Measurements from ENCODE around the gene FBXO45. TPM values are rescaled to one million over a fixed set of nuclear protein-coding genes. Genes with fewer than 3 reads are reported as not detected.
A peak's percentile ranks its signal among the peaks of the same experiment; 100 is the strongest.

The FBXO45 gene
- total and polyA plus RNA-seq, 2 donors (not counting 1 experiment from before 2014, with no cell fraction given), result 6.9 to 10.6 TPM

DNA sequence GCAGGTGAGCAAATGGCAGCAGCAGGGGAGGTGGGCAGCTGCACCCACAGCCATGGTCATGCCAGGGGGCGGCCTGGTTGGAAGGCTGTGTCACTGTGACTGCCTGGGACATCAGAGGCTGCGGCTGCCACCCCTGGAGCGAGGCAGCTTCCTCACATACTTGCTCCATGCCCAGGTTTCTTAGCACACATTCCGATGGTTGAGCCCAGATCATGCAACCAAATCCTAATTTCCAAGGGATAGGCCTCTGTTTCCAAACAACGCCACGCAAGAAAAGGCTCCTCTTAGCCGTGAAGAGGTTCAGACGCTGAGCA, 59.4 kb downstream of the FBXO45 start:
- H2AFZ ChIP-seq (ENCODE audit: low read length), result no peak overlapping the region
- DNase-seq (ENCODE audit: low read depth in 2 of 2), result no peak
- H3K4me3 ChIP-seq (replicated peaks in 1 of 4; ENCODE audit: control extremely low read depth in 1 of 4, insufficient read depth in 1 of 4, low read depth in 3 of 4, low read length in 4 of 4), result no peak overlapping the region
- H3K4me1 ChIP-seq (ENCODE audit: control insufficient read depth, extremely low read depth, insufficient read depth, low read length), result peaks cover 2% of the 10 kb centered on the region
- H3K36me3 ChIP-seq (ENCODE audit: control insufficient read depth, insufficient read depth, low read length), result no peaks in the 10 kb centered on the region
- no peaks in the 10 kb centered on the region for H3K79me2 ChIP-seq (ENCODE audit: control insufficient read depth, insufficient read depth, low read length)
- H4K20me1 ChIP-seq (ENCODE audit: control insufficient read depth, extremely low read depth, insufficient read depth, low read length), result no peaks in the 10 kb centered on the region
- no peak overlapping the region for H3K4me2 ChIP-seq (ENCODE audit: extremely low read depth, insufficient read depth, low read length)
- H3K27me3 ChIP-seq (ENCODE audit: control insufficient read depth, insufficient read depth, low read length), result no peaks in the 10 kb centered on the region
- TF ChIP-seq EZH2 (IDR thresholded peaks at IDR 0.05; ENCODE audit: low read length, missing control alignments), result no peak
- TF ChIP-seq, protein P1, sequence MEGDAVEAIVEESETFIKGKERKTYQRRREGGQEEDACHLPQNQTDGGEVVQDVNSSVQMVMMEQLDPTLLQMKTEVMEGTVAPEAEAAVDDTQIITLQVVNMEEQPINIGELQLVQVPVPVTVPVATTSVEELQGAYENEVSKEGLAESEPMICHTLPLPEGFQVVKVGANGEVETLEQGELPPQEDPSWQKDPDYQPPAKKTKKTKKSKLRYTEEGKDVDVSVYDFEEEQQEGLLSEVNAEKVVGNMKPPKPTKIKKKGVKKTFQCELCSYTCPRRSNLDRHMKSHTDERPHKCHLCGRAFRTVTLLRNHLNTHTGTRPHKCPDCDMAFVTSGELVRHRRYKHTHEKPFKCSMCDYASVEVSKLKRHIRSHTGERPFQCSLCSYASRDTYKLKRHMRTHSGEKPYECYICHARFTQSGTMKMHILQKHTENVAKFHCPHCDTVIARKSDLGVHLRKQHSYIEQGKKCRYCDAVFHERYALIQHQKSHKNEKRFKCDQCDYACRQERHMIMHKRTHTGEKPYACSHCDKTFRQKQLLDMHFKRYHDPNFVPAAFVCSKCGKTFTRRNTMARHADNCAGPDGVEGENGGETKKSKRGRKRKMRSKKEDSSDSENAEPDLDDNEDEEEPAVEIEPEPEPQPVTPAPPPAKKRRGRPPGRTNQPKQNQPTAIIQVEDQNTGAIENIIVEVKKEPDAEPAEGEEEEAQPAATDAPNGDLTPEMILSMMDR (conservative IDR thresholded peaks at IDR 0.05 in 1 of 2, IDR thresholded peaks at IDR 0.05 in 1 of 2; ENCODE audit: low read depth in 1 of 2, low read length in 2 of 2), result no peak
- no peaks in the 10 kb centered on the region for H3K9me3 ChIP-seq (ENCODE audit: control insufficient read depth, insufficient read depth, low read depth, low read length)
- no peak overlapping the region for H3K27ac ChIP-seq (ENCODE audit: insufficient read depth, low read length)
- H3K9ac ChIP-seq (ENCODE audit: insufficient read depth, low read length), result no peak overlapping the region

GRCh38 chr3:196629228-196629627, 60.8 kb downstream of the FBXO45 start:
- H3K4me1 ChIP-seq (ENCODE audit: control insufficient read depth, extremely low read depth, insufficient read depth, low read length), result peaks cover 2% of the 10 kb centered on the region
- no peaks in the 10 kb centered on the region for H3K27me3 ChIP-seq (ENCODE audit: control insufficient read depth, insufficient read depth, low read length)
- no peaks in the 10 kb centered on the region for H4K20me1 ChIP-seq (ENCODE audit: control insufficient read depth, extremely low read depth, insufficient read depth, low read length)
- no peak overlapping the region for H3K4me2 ChIP-seq (ENCODE audit: extremely low read depth, insufficient read depth, low read length)
- no peaks in the 10 kb centered on the region for H3K79me2 ChIP-seq (ENCODE audit: control insufficient read depth, insufficient read depth, low read length)
- no peak for DNase-seq (ENCODE audit: low read depth in 2 of 2)
- no peak overlapping the region for H3K9ac ChIP-seq (ENCODE audit: insufficient read depth, low read length)
- TF ChIP-seq, protein P1 (conservative IDR thresholded peaks at IDR 0.05 in 1 of 2, IDR thresholded peaks at IDR 0.05 in 1 of 2; ENCODE audit: low read depth in 1 of 2, low read length in 2 of 2), result no peak
- no peak for TF ChIP-seq EZH2 (IDR thresholded peaks at IDR 0.05; ENCODE audit: low read length, missing control alignments)
- no peaks in the 10 kb centered on the region for H3K36me3 ChIP-seq (ENCODE audit: control insufficient read depth, insufficient read depth, low read length)
- no peak overlapping the region for H3K4me3 ChIP-seq (replicated peaks in 1 of 4; ENCODE audit: control extremely low read depth in 1 of 4, insufficient read depth in 1 of 4, low read depth in 3 of 4, low read length in 4 of 4)
- no peaks in the 10 kb centered on the region for H3K9me3 ChIP-seq (ENCODE audit: control insufficient read depth, insufficient read depth, low read depth, low read length)
- H2AFZ ChIP-seq (ENCODE audit: low read length), result no peak overlapping the region
- H3K27ac ChIP-seq (ENCODE audit: insufficient read depth, low read length), result no peak overlapping the region

DNA sequence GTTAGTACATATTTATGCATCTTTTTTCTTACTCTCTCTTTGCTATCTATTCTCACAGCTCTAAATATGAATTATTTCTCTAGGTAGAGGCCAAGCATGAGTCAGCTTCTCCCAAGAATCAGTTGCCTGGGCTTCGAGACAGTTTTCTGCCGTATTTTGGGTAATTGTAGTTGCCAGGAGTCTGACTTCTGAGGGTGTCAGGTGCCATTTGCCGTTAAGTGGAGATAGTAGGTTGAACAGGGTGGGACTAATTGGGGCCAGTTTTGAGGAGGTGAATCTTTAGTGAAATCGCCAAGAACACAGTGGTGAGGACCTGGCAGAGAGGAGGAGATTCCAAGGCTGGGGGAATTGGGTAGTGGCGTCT, 63.2 kb downstream of the FBXO45 start:
- TF ChIP-seq, protein P1 (conservative IDR thresholded peaks at IDR 0.05 in 1 of 2, IDR thresholded peaks at IDR 0.05 in 1 of 2; ENCODE audit: low read depth in 1 of 2, low read length in 2 of 2), result no peak
- no peak for TF ChIP-seq EZH2 (IDR thresholded peaks at IDR 0.05; ENCODE audit: low read length, missing control alignments)
- Histone ChIP-seq H3K4me3 (replicated peaks in 1 of 4; ENCODE audit: control extremely low read depth in 1 of 4, insufficient read depth in 1 of 4, low read depth in 3 of 4, low read length in 4 of 4) (peak overlapping the region; percentile 43 to 73 (median 58)), H4K20me1 (ENCODE audit: control insufficient read depth, extremely low read depth, insufficient read depth, low read length) (no peaks in the 10 kb centered on the region), H3K36me3 (ENCODE audit: control insufficient read depth, insufficient read depth, low read length) (no peaks in the 10 kb centered on the region), H3K4me2 (ENCODE audit: extremely low read depth, insufficient read depth, low read length) (peak overlapping the region; percentile 53), H3K27ac (ENCODE audit: insufficient read depth, low read length) (no peak overlapping the region), H3K4me1 (ENCODE audit: control insufficient read depth, extremely low read depth, insufficient read depth, low read length) (peaks cover 2% of the 10 kb centered on the region), H3K9ac (ENCODE audit: insufficient read depth, low read length) (no peak overlapping the region), H3K79me2 (ENCODE audit: control insufficient read depth, insufficient read depth, low read length) (no peaks in the 10 kb centered on the region), H3K27me3 (ENCODE audit: control insufficient read depth, insufficient read depth, low read length) (peaks cover 3% of the 10 kb centered on the region), H3K9me3 (ENCODE audit: control insufficient read depth, insufficient read depth, low read depth, low read length) (no peaks in the 10 kb centered on the region), H2AFZ (ENCODE audit: low read length) (peak overlapping the region; percentile 91)
- peak in 1 of 2 donors; percentile 7 for DNase-seq (ENCODE audit: low read depth in 2 of 2)
